A549 (cell line): Measurements from ENCODE around the gene ETV7. TPM values are rescaled to one million over a fixed set of nuclear protein-coding genes. Genes with fewer than 3 reads are reported as not detected.

Experiments
- ATAC-seq, 2 experiments: fragments of 200-7000 bp in 1 of 2; fragments of >200 bp in 1 of 2; cut with Nextera tagmentation in 1 of 2; cut with Tn5 transposase in 1 of 2; 3 replicates each; pipeline versions ENCODE4 v1.8.0 to v1.9.1; 2018 to 2020; ENCODE audit warnings: mild to moderate bottlenecking in 1 of 2, moderate library complexity in 1 of 2
- CTCF ChIA-PET: fragments of 300-600 bp; sonication (Branson Sonifier 250); formaldehyde crosslinking; extraction: SDS; loops from one replicate; lab custom pipeline; 2021; ENCODE audit warnings: antibody characterized with exemption, inconsistent platforms; lab: Yijun Ruan, JAX
- POLR2A ChIA-PET: fragments of 350-600 bp; formaldehyde crosslinking; extraction: SDS; loops from one replicate; lab custom pipeline; 2021; ENCODE audit warnings: antibody characterized with exemption, inconsistent platforms; lab: Yijun Ruan, JAX
- DNase-seq, 2 experiments: peaks; one replicate each; pipeline versions ENCODE4 v3.0.0 to v3.0.0-alpha.2; 2011 to 2016; ENCODE audit warnings: low read depth in 1 of 2, low spot score in 1 of 2
- FAIRE-seq: peaks from 2 replicates; lab custom pipeline; 2011; peaks lifted over from hg19 to GRCh38; lab: Jason Lieb, UNC
- H3K27ac ChIP-seq, 2 experiments: fragments of >200 bp; sonication (Bioruptor Twin); formaldehyde crosslinking; 3 replicates each; pipeline ENCODE4 v1.5.1; 2016 to 2017
- H3K4me1 ChIP-seq: fragments of >200 bp; sonication (Bioruptor Twin); formaldehyde crosslinking; 3 replicates; pipeline ENCODE4 v1.6.1; 2016
- H3K4me2 ChIP-seq: fragments of >200 bp; sonication (Bioruptor Twin); formaldehyde crosslinking; 3 replicates; pipeline ENCODE4 v1.6.1; 2016
- H3K4me3 ChIP-seq: fragments of >200 bp; sonication (Bioruptor Twin); formaldehyde crosslinking; 3 replicates; pipeline ENCODE4 v1.5.1; 2016
- H3K9me3 ChIP-seq: fragments of >200 bp; sonication (Bioruptor Twin); formaldehyde crosslinking; 3 replicates; pipeline ENCODE4 v1.6.1; 2016
- CBX2 ChIP-seq: fragments of 200-600 bp; sonication (generic); IDR thresholded peaks from 2 replicates; pipeline ENCODE4 v1.6.1; 2016; ENCODE audit warnings: low read depth, mild to moderate bottlenecking, borderline replicate concordance
- CHD2 ChIP-seq: fragments of 150-350 bp; IDR thresholded peaks from 2 replicates; pipeline ENCODE4 v1.6.1; 2014; ENCODE audit warnings: low read length; ENCODE audit not compliant: partially characterized antibody
- CHD4 ChIP-seq: fragments of 200-600 bp; sonication (generic); IDR thresholded peaks from 2 replicates; pipeline ENCODE4 v1.6.1; 2016; ENCODE audit warnings: antibody characterized with exemption, mild to moderate bottlenecking, borderline replicate concordance
- FOSL2 ChIP-seq, 2 experiments: fragments of 450-650 bp in 1 of 2; fragments of >200 bp in 1 of 2; sonication (Bioruptor Twin) in 1 of 2; formaldehyde crosslinking; IDR thresholded peaks; 2 replicates each; pipeline versions ENCODE4 v1.5.0 to v1.6.1; 2016 to 2020; ENCODE audit warnings: mild to moderate bottlenecking in 1 of 2, moderate library complexity in 1 of 2
- FOXS1 ChIP-seq: fragments of 250-450 bp; sonication (Bioruptor Pico); IDR thresholded peaks from 2 replicates; pipeline ENCODE4 v1.5.0; 2020; ENCODE audit warnings: mild to moderate bottlenecking, moderate library complexity
- GATA3 ChIP-seq: IDR thresholded peaks from 2 replicates; pipeline ENCODE4 v1.6.1; 2012; ENCODE audit warnings: borderline replicate concordance
- HEYL ChIP-seq: fragments of 250-450 bp; sonication (Bioruptor Pico); IDR thresholded peaks from 2 replicates; pipeline ENCODE4 v1.8.0; 2021; ENCODE audit warnings: mild to moderate bottlenecking, moderate library complexity
- HOXB13 ChIP-seq: fragments of 250-450 bp; sonication (Bioruptor Pico); IDR thresholded peaks from 2 replicates; pipeline ENCODE4 v1.5.0; 2020; ENCODE audit warnings: low read depth, mild to moderate bottlenecking, moderate library complexity
- KDM5A ChIP-seq: fragments of 200-600 bp; sonication (generic); IDR thresholded peaks from 2 replicates; pipeline ENCODE4 v1.6.1; 2016; ENCODE audit warnings: antibody characterized with exemption, mild to moderate bottlenecking
- MAZ ChIP-seq: fragments of 150-350 bp; IDR thresholded peaks from 2 replicates; pipeline ENCODE4 v1.6.1; 2014; ENCODE audit warnings: antibody characterized with exemption, low read depth, low read length, borderline replicate concordance
- MYC ChIP-seq: IDR thresholded peaks from 2 replicates; pipeline ENCODE4 v1.6.1; 2012; ENCODE audit warnings: mild to moderate bottlenecking, inconsistent platforms, low read length, improper control_type of control experiment, borderline replicate concordance
- NFE2L2 ChIP-seq: fragments of 150-350 bp; conservative IDR thresholded peaks from 2 replicates; pipeline ENCODE4 v1.6.1; 2014; ENCODE audit warnings: low read length
- RNF2 ChIP-seq: fragments of 200-600 bp; sonication (generic); IDR thresholded peaks from 2 replicates; pipeline ENCODE4 v1.6.1; 2016; ENCODE audit warnings: low read depth, mild to moderate bottlenecking, antibody characterized with exemption, moderate library complexity, borderline replicate concordance
- SREBF2 ChIP-seq: fragments of 450-650 bp; IDR thresholded peaks from 2 replicates; pipeline ENCODE4 v1.6.1; 2014; ENCODE audit warnings: mild to moderate bottlenecking, moderate library complexity
- TFCP2L1 ChIP-seq: fragments of 250-450 bp; sonication (Bioruptor Pico); IDR thresholded peaks from 2 replicates; pipeline ENCODE4 v1.5.0; 2021; ENCODE audit warnings: mild to moderate bottlenecking
- ZNF302 ChIP-seq: fragments of 250-450 bp; sonication (Bioruptor Pico); IDR thresholded peaks from 2 replicates; pipeline ENCODE4 v1.9.0; 2021; ENCODE audit warnings: inconsistent platforms, mild to moderate bottlenecking, moderate library complexity
- ZSCAN20 ChIP-seq: fragments of 250-450 bp; sonication (Bioruptor Pico); IDR thresholded peaks from 2 replicates; pipeline ENCODE4 v1.8.0; 2022; ENCODE audit warnings: mild to moderate bottlenecking, moderate library complexity
- WGBS: methylation state at CpG from one replicate; pipeline ENCODE4 v1.1.6; 2017; ENCODE audit errors: missing lambda C conversion rate; 5-methylcytosine and 5-hydroxymethylcytosine counted together
- polyA plus RNA-seq, 4 experiments: library from polyadenylated mRNA; depleted of rRNA in 3 of 4; stranded (reverse); fragments of >200 nt; fragmentation: RNase III in 1 of 4; extraction: RNeasy Plus Mini Kit Qiagen cat#74134 plus additional on column Dnase treatment in 1 of 4; gene quantifications; 2 replicates in 3 of 4; 3 replicates in 1 of 4; pipeline ENCODE4 v1.2.3, GENCODE V29; 2011 to 2017
- TF ChIP-seq, protein P1 (sequence below): fragments of >200 bp; sonication (Bioruptor Twin); formaldehyde crosslinking; IDR thresholded peaks from 2 replicates; pipeline ENCODE4 v1.6.1; 2016
- TF ChIP-seq, protein P2 (sequence below): fragments of 150-350 bp; IDR thresholded peaks from 2 replicates; pipeline ENCODE4 v1.6.1; 2014; ENCODE audit warnings: low read depth, mild to moderate bottlenecking, low read length
- TF ChIP-seq, protein P3 (sequence below): fragments of 250-450 bp; sonication (Bioruptor Pico); IDR thresholded peaks from 2 replicates; pipeline ENCODE4 v1.5.0; 2020; ENCODE audit warnings: low read depth, mild to moderate bottlenecking, moderate library complexity
- TF ChIP-seq, protein P4 (sequence below): fragments of >200 bp; sonication (Bioruptor Twin); formaldehyde crosslinking; IDR thresholded peaks from 3 replicates; pipeline ENCODE4 v1.6.1; 2016

The ETV7 gene
- polyA plus RNA-seq, 2 of the 4 experiments (the other 2 are of a cell fraction), result 0.05 TPM; not detected in 1

DNA sequence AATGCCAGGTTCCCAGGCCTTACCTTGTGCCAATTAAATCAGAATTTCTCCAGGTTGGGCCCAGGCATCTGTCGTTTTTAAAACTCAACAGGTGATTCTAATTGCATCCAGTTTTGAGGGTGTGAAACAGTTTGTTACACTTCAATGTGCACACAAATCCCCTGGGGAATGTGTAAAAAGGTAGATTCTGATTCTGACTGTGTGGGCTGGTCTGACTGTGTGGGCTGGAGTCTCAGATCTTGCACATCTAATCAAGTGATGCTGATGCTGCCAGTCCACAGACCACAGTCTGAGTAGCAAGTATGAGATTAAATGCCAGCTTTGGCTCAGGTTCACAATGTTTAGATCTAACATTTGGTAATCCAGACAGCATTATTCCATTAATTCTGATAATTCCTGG lies 12.5 kb upstream of the ETV7 start:
- H3K4me2 ChIP-seq, result no peak overlapping the region
- no peaks in the 10 kb centered on the region for H3K4me1 ChIP-seq
- CTCF ChIA-PET, result interaction anchor here (1.5 kb wide), 1 partner anchor 98 kb away, joined by 3 read pairs; no protein-coding TSS in a partner anchor
- no peak overlapping the region for H3K27ac ChIP-seq
- FAIRE-seq (no peak), ATAC-seq (no peak), DNase-seq (no peak)
- WGBS, result 18% methylated on average over 1 of the region's 1 CpG
- POLR2A ChIA-PET, result no interaction called here
- TF ChIP-seq FOXS1 (CRISPR knock-in tag), result no peak
- TF ChIP-seq NFE2L2, result no peak
- TF ChIP-seq HEYL (CRISPR knock-in tag), result no peak
- TF ChIP-seq KDM5A, result no peak
- TF ChIP-seq ZNF302, result no peak
- TF ChIP-seq HOXB13 (CRISPR knock-in tag), result no peak
- no peak for TF ChIP-seq MYC
- TF ChIP-seq TFCP2L1 (CRISPR knock-in tag), result no peak
- no peak for TF ChIP-seq FOSL2 (IDR thresholded peaks at IDR 0.05)
- no peak for TF ChIP-seq FOSL2 (CRISPR knock-in tag; IDR thresholded peaks at IDR 0.05)
- no peak for TF ChIP-seq CBX2
- TF ChIP-seq, protein P1, sequence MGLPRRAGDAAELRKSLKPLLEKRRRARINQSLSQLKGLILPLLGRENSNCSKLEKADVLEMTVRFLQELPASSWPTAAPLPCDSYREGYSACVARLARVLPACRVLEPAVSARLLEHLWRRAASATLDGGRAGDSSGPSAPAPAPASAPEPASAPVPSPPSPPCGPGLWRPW, result no peak
- TF ChIP-seq, protein P2, sequence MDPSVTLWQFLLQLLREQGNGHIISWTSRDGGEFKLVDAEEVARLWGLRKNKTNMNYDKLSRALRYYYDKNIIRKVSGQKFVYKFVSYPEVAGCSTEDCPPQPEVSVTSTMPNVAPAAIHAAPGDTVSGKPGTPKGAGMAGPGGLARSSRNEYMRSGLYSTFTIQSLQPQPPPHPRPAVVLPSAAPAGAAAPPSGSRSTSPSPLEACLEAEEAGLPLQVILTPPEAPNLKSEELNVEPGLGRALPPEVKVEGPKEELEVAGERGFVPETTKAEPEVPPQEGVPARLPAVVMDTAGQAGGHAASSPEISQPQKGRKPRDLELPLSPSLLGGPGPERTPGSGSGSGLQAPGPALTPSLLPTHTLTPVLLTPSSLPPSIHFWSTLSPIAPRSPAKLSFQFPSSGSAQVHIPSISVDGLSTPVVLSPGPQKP, result no peak
- TF ChIP-seq SREBF2, result no peak
- TF ChIP-seq, protein P3, sequence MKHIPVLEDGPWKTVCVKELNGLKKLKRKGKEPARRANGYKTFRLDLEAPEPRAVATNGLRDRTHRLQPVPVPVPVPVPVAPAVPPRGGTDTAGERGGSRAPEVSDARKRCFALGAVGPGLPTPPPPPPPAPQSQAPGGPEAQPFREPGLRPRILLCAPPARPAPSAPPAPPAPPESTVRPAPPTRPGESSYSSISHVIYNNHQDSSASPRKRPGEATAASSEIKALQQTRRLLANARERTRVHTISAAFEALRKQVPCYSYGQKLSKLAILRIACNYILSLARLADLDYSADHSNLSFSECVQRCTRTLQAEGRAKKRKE (CRISPR knock-in tag), result no peak
- TF ChIP-seq ZSCAN20, result no peak
- TF ChIP-seq, protein P4, sequence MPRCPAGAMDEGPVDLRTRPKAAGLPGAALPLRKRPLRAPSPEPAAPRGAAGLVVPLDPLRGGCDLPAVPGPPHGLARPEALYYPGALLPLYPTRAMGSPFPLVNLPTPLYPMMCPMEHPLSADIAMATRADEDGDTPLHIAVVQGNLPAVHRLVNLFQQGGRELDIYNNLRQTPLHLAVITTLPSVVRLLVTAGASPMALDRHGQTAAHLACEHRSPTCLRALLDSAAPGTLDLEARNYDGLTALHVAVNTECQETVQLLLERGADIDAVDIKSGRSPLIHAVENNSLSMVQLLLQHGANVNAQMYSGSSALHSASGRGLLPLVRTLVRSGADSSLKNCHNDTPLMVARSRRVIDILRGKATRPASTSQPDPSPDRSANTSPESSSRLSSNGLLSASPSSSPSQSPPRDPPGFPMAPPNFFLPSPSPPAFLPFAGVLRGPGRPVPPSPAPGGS, result no peak
- no peak for TF ChIP-seq MAZ
- no peaks in the 10 kb centered on the region for H3K9me3 ChIP-seq
- H3K4me3 ChIP-seq, result no peak overlapping the region

GRCh38 chr6:36392621-36393020 lies 5.2 kb upstream of the ETV7 start:
- WGBS, result 74% methylated on average over 5 of the region's 5 CpGs
- Histone ChIP-seq H3K4me1 (no peaks in the 10 kb centered on the region), H3K9me3 (no peaks in the 10 kb centered on the region), H3K4me3 (no peak overlapping the region)
- DNase-seq, result no peak
- FAIRE-seq, result no peak
- POLR2A ChIA-PET, result no interaction called here
- CTCF ChIA-PET, result no interaction called here
- no peak for TF ChIP-seq GATA3
- TF ChIP-seq, protein P4, result no peak
- TF ChIP-seq CHD2, result no peak
- TF ChIP-seq MAZ, result no peak
- no peak for TF ChIP-seq RNF2
- no peak for TF ChIP-seq CHD4
- TF ChIP-seq, all 56 proteins: peak for 0
- no peak for ATAC-seq
- Histone ChIP-seq H3K27ac (no peak overlapping the region), H3K4me2 (no peak overlapping the region)
